ENCODE results near the gene RNF207.

RNF207 gene

DNA sequence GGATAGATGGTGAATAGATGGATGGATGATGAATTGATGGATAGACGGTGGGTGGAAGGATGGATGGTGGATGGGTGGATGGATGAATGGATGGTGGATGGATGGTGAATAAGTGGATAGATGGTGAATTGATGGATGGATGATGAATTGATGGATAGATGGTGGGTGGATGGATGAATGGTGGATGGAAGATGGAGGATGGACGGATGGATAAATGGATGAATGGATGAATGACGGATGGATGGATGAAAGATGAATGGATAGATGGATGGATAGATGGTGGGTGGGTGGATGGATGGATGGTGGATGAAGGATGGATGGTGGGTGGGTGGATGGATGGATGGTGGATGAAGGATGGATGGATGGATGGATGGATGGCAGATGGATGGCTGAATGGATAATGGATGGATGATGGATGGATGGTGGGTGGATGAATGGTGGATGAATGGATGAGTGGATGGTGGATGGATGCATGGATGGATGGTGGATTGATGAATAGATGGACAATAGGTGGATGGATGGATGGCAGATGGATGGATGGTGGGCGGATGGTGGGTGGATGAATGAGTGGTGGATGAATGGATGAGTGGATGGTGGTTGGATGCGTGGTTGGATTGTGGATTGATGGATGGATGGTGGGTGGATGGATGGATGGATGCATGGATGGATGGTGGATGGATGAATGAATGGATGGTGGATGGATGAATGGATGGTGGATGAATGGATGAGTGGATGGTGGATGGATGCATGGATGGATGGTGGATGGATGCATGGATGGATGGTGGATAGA is 31.1 kb upstream of the RNF207 start:
- no peak for DNase-seq (ENCODE audit: low read depth)

DNA sequence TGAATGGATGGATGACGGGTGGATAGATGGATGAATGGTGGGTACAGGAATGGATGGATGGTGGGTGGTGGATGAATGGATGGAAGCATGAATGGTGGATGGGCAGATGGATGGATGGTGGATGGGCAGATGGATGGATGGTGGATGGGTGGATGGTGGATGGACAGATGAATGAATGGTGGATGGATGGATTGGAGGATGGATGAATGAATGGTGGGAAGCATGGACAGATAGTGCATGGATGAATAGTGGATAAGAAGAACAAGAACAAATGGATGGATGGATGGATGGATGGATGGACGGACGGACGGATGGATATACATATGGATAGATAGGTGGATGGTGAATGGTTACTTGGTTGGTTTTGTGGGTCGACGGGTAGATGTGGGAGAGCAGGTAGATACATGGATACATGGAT is 30.5 kb upstream of the RNF207 start:
- DNase-seq (ENCODE audit: low read depth): no peak

DNA sequence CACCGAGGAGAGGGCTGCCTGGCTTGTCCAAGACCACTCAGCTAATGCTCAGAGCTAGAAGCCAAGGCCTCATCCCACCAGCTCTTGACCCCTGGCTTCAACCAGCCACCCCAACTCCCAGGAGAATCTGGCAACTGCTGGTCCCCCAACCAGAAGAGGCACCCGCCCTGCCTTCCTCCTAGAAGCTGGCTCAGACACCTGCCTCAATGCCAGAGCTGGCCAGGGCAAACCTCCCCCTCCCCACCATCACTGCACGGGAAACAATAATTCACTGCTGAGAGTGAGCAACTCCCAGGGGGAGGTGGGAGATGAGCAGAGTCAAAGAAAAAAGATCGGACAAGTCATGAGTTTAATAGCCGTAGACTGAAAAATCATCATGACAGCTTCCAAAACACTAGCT is 29.1 kb upstream of the RNF207 start:
- DNase-seq (ENCODE audit: low read depth): no peak

GRCh38 chr1:6177681-6178380 is 28.1 kb upstream of the RNF207 start:
- no peak for DNase-seq (ENCODE audit: low read depth)

DNA sequence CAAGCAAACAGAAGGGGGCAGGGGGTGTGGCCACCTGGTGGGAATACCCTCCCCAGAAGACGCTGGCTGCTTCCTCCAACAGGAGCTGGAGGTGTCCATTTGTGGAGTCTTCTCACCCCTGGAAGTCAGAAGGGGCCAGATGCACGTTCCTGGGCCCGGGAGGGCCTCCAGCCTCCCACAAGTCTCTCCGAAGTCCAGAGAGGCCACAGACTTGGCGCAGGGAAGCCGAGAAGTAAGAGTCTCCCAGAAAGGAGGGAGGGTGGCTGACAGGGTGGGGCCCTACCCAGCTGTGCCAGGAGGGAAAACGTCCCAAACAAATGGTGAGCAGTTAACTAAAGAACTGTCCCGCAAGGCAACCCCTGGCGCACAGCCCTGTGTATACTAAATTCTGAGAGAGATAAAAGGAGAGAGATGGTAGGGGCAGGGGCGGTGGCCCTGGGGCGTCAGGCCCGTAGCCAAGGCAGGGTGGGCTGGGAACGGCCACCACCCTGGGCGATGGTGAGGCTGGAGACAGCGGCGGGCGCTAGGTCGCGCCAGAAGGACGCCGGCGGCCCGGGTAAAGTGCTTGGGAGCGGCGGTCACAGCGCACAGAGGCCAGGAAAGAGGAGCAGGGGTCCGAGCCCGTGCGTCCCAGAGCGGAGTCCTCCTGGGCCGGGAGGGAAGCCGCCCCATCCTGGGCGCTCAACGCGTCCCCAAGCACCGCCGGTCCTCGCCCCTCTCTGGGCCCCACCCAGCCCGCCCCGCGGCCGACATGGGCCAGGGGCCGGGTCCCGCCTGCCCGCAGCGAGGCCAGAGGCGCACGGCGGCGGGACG is 27.0 kb upstream of the RNF207 start:
- no peak for DNase-seq (ENCODE audit: low read depth)

- DNase-seq (ENCODE audit: low read depth): no peak
Observed at GRCh38 chr1:6179564-6180175, 26.2 kb upstream of the RNF207 start.

GRCh38 chr1:6180268-6180706 is 25.6 kb upstream of the RNF207 start, which contains the start of gene CHD5:
TSS of gene CHD5 (minus strand) at chr1:6180321. CDS start at chr1:6180023, 298 bp downstream.
- peak; percentile 14 for DNase-seq (ENCODE audit: low read depth)

GRCh38 chr1:6180707-6181311 is 25.1 kb upstream of the RNF207 start:
- no peak for DNase-seq (ENCODE audit: low read depth)

- DNase-seq (ENCODE audit: low read depth): peak; percentile 15
Observed at GRCh38 chr1:6181347-6181770, 24.6 kb upstream of the RNF207 start.

DNA sequence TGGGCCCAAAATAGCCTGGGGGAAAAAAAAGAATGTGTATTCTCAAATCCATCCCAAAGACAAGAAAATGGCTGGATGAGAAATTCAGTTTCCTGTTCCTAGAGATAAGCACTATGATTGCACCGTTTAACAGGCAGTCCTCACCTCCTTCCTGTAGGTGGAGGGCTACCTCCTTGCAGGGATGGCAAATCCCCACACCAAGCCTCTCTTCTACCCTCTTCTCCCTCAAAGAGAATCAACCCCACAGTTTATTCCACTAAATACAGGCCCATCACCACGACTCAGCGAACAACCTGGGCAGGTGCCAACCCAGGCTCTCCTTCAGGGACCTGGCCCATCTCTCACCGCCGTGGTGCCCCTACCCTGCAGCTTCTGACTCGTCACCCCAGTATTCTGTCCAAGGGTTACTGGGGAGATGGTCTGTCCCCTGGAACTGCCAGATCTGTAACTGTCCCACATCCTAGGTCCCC is 22.4 kb upstream of the RNF207 start:
- peak; percentile 30 for DNase-seq (ENCODE audit: low read depth)

DNA sequence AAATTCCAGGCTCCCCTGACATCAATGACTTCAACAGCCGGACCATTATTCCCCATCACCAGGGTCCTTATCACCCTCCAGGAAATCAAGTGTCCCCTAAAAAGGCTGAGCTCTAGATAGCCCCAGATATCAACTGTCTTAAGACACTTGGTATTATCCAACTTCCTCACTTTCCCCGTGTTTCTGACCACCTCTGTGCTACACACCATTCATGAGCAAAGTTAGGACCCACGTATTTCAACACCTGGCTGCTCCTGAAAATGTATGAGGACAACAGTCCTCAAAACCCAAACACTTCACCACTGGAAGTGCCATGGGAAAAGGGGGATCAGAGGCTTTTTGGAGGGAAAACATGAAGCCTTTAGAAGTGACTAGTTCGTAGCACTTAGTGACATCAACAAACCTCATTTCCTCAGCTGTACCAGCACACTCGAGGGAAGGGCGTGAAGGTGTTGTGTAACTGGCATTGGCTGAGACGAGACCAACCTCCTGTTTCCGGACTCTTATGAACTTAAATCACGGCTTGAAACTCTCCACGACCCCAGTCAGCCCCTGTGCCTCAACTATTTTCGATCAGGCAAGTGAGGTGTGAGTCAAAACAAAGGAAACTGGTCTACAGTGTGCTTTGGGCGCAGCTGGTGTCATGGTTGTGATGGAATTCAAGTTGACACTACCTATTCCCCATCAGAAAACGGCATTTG is 21.7 kb upstream of the RNF207 start:
- no peak for DNase-seq (ENCODE audit: low read depth)

DNA sequence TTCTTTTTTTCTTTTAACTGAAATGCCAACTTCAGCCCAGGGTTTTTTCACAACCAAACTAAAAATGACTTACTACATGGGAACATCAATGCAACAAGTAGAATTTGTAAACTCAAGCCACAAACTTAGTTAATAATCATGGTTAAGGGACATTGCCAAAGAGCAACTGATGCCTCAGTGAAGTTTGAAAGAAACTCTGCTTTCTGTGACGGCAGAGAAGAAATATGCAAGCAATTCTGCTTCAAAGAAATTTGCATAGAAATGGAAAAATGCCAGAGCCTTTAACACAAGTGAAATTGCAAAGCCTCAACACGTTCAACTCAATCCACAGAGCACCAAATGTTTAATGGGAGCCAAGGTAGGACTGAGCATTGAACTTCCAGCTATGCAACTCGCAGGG is 20.8 kb upstream of the RNF207 start:
- peak; percentile 85 for DNase-seq (ENCODE audit: low read depth)

DNA sequence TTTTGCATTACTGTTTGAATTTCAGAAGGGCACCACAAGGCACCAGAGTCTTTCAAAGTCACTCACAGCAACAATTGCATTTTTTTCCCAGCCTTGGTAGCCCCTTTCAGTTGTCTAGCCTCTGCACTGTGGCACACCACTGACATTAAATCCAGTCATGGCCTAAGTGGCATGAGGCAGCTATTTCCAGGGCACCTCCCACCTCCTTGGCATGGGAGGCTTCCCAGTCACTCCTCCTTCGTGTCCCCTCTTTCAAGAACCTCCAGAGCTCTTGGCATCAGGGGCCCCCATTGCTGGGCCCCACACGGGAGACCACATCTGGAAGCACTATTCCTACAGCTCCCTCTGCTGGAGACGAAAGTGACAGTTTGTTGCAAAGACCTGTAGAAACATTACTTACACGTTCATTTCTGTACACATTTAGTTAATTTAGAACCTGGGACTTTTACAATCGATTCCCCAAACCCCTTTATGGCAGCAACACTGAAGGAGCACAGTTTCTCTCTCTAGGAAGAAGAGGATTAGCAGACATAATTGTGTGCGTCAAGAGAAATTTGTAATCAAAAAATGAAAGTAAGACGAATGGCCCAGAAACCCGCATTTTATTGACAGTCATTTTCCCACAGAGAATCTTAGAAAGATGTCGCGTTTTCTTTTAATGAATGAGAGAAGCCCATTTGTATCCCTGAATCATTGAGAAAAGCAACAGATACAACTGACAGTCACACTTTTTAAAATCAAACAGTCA is 20.1 kb upstream of the RNF207 start:
- DNase-seq (ENCODE audit: low read depth): peak; percentile 46

- DNase-seq (ENCODE audit: low read depth): peak; percentile 67
Observed at GRCh38 chr1:6188466-6188865, 17.5 kb upstream of the RNF207 start.

- DNase-seq (ENCODE audit: low read depth): no peak
Observed at GRCh38 chr1:6191968-6192367, 14.0 kb upstream of the RNF207 start.

DNA sequence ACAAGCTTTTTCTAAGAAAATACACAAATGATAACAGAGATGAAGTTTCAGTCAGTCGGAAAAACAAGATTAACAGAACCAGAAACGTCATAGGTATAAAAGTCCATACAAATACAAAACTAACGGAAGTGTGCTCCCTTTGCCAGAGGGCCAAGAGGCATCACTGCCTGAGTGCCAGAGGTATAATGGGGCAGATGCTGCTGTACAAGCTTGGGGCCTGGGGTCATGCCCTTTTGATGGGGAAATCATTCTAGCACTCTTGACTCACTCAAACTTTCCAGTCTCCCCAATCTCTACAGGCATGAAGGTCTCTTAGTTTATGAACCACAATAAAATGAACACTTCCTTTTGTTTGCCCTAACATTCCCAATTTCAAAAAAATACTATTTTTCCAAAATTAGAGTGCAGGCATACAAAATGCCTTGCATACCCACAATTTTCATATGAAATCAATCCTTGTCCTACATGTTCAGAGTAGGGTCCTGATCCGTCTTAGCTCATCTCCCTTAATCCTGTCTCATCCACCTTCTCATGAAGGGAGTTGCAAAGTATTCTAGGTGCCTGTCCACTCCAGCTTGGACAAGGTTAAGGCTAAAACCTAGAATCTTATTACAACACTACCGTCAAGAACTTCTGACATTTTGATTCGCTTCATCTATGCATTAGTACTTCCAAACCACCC is 8.0 kb upstream of the RNF207 start:
- DNase-seq (ENCODE audit: low read depth): no peak

DNA sequence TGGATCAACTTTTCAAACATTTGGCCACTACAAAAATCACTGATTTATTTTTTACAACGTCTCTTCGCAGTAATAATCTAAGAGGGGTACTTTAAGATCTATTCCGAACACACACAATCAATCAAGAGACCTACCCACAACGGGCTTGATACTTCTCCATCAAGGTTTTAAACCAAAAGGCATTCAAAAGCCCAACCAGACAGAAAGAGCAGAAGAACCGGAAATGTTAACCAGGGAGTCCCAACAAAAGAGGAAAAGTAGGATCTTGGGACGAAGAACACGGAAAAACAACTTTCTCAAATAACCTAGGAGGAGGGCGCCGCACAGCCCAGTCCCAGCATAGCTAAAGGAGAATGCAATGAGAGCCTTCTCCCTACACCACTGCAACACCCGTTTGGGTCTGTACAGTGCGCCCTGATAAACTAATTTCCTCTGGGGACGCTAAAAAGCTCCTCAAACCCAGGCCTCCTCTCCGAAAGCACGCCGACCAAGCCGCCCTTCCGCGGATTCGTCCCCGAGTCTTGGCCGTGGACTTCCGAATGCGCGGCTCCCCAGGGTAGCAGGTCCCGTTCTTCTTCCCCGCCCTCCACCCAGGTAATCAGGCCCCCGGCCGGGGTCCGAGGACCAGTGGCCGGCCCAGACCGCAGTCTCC is 7.1 kb upstream of the RNF207 start:
- DNase-seq (ENCODE audit: low read depth): peak; percentile 35

DNA sequence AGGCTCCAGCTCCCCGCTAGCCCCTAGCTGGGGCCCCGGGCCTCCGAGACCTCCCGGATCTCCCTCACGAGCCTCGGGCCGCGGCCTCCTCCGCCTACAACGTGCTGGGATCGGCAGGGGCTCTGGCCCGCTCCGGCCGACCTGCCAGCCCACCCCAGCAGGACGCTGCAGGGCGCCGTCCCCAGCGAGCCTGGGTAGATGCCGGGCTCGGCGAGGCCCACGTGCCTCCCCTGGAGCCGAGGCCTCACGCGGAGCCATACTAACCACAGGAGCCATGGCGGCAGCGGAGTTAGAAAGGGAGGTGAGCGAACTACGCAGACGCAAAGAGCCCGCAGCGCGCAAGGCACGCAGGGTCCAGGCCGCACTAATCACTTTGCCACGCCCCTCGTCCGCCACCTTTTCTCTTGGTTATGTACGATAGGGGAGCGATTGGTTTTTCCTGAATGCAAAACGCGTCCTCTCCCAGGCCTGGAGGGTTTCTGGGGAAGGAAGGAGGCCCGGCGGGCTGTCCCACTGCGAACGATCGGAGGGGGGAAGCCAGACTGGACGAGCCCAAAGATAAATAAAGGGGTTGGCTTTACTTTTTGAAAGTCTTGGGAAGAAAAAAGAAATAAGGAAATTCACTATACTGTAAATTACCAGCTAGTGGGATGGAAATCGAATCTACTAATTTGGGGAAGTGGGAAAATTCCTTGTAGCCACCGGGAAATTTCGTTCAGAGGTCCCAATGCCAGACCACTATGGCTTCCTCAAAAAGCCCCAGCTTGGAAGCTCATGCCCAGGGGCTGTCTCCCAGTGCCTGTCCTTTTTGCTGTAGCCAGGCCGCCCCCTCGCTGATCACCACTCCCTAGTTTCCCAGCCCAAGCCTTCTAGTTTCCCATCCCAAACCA is 6.4 kb upstream of the RNF207 start, which contains the start of gene RPL22:
Gene RPL22, minus strand, starts transcription at position 298 of the 890 bp plus-strand sequence. Its CDS starts 22 bp downstream, at position 276.
- DNase-seq (ENCODE audit: low read depth): peak; percentile 99
